ENCODE data around the gene LRP3.
"Not testable (repeated sequence)": the region's sequence is repeated elsewhere in the genome, so short reads cannot be mapped to it uniquely, and the experiment has no call there.

The LRP3 gene

DNA sequence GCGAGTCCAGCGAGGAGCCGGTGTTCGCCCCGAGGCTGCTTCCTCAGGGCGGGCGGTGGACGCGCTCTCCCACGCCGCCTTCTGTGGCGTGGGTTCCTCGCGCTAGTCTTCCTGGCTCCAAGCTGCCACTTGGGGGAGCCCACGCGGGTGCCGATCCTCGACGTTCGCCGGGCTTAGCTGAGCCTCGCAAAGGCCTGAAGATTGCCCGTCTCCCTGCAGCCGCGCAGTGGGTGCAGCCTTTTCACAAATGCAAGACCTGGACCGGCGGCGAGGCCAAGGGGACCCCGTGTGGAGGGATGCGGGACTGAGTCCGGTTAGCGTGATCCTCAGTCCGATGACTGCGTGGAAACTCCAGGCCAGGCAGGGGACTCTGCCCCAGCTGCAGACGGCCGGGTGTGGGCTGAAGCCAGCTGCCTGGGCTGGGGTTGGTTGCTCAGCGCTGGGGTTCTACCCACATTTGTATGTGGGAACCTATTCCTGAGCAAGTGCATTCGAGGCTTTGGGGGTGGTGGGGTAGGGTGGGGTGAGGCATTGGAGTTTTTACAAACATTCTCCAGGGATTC is 16.6 kb upstream of the LRP3 start:
- no peak for DNase-seq

- DNase-seq: no peak
Observed at GRCh38 chr19:33186431-33187182, 7.5 kb upstream of the LRP3 start.

DNA sequence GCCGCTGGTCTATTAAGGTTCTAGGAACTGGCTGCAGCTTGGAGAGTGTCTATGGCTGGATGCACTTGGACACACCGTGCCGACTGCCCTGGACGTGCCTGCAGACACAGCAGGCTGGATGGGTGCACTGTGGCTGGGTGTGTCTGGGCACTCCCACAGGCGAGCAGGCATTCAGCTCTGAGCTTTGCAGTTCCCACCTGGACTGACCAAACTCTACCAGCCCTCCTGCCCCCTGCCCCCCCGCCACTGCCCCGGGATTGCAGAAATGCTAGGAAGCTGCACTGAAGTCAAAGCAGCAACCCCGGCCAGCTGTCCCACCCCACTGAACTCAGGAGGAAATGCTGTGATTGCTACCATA is 7.0 kb upstream of the LRP3 start:
- DNase-seq: no peak

GRCh38 chr19:33189453-33189852 is 4.7 kb upstream of the LRP3 start:
- no peak for DNase-seq

- not testable (repeated sequence) for DNase-seq
Observed at GRCh38 chr19:33191092-33191491, 3.0 kb upstream of the LRP3 start.

GRCh38 chr19:33191501-33191900 is 2.6 kb upstream of the LRP3 start:
- no peak for DNase-seq

DNA sequence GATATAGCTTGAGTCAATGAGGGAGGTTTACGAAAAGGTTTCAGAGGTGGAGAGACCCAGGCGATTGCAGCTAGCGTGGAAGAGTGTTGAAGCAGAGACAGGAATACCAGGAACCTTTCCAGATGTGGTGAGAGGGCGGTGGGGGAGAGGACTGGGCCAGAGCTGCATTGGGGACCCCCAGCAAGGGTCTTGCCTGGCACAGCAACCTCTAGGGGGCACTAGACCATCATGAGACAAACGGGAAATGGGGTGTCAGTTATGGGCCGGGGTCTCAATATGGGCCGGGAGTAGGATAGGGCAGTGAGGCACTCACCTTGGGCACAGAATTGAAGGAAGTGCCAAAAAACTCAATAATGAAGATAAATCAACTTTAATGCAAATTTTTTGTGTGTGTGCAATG is 2.1 kb upstream of the LRP3 start:
- DNase-seq: no peak

- no peak for DNase-seq
Observed at GRCh38 chr19:33193269-33193864, 763 bp upstream of the LRP3 start.

DNA sequence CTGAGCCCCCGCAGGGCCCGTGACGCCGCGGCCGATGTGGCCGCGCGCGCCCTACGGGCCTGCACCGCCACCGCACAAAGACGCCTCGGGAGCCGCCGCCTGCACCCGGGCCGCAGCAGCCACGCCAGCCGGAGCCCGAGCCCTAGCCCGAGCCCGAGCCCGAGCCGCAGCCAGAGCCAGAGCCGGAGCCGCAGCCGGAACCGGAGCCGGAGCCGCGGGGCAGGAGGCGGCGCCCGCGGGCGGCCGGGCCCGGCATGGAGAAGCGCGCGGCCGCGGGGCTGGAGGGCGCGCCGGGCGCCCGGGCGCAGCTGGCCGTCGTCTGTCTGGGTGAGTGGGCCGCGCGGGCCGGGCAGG is 379 bp downstream of the LRP3 start:
- no peak for DNase-seq

GRCh38 chr19:33194886-33195644 is 935 bp downstream of the LRP3 start:
- DNase-seq: no peak

DNA sequence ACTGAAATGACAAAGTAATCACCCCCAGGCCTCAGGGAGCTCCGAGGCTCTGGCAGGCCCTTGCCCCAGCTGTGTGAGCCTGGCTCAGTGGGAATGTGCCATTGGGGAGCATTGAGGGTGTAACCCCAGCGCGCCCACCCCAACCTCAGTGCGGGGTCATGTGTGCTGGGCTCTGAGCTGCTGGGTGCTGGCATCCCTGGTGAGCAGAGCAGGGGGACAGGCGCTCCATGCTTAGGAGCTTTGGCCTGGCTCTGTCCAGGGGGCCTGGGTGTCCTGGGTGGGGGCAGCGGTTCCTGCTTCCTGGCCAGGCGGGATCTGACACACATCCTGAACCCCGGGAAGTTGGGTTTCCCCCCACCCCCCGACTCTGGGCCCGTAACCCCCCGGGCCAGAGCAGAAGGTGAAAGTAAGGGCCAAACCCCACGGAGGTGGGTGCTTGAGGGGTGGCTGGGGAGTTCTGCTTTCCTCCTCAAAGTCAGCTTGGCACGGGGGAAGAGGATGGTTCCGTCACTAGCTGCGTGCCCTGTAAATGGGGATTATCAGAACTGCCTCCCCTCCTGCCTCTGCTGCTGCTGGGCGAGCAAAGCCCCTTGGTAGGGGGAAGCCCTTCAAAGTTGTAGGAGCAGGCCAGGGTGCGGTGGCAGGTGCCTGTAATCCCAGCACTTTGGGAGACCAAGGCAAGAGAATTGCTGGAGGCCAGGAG is 1.7 kb downstream of the LRP3 start:
- no peak for DNase-seq

GRCh38 chr19:33196446-33197193 is 2.5 kb downstream of the LRP3 start:
- no peak for DNase-seq

DNA sequence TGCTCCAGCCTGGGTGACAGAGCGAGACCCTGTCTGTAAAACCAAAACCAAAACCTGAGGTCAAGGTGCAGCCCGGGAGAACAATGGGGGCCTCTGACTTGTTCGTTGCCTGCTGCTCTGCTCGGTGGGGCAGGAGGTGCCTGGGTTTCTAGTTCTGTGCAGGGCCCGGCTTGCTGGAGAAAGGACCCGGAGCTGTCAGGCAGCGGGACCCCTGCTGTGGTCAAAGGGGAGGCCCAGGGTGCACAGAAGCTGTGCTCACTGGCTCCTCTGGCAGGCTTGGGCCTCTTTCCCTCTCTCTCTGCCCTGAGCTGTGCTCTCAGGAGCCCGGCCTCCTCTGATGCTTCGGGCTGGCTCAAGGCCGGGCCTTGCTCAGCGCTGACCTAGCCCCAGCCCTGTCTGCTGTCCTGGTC is 3.5 kb downstream of the LRP3 start:
- DNase-seq: no peak

DNA sequence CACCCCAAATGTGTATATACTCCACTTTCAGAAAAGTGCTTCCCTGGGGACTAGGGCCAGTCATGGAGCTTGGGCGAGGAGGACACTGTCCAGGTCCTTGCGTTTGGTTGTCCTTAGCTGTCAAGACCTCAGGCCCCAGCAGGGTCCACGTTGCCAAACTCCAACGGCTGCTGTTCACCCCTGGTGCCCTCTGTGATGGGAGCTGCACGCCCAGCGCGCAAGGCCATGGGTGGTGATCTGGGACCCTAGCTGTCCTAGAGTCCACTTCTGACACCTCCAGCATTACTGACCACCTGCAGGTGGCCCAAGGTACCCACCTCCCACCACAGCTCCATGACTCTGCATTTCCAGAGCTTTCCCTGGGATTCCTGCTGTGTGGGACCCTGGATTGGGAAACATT is 4.0 kb downstream of the LRP3 start:
- DNase-seq: no peak

GRCh38 chr19:33199441-33200265 is 5.5 kb downstream of the LRP3 start:
- DNase-seq: no peak

DNA sequence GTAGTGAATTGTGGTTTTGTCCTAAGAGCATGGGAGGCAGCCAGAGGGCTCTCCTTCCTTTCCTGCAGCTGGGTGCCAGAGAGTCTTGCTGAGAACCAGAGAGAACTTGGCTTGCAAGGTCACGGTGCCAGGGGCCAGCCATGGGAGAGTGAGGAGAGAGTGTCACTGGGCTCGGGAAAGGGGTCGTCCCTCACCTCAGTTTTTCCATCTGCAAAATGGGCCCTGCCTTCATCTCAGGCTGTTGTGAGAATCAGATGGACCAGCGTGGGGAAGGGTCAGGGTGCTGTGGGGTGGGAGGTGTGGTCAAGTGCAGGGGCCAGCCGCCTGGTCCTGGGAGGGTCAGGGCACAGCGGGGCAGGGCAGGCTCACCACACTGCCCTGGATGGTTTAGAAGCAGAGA is 7.3 kb downstream of the LRP3 start:
- DNase-seq: no peak

DNA sequence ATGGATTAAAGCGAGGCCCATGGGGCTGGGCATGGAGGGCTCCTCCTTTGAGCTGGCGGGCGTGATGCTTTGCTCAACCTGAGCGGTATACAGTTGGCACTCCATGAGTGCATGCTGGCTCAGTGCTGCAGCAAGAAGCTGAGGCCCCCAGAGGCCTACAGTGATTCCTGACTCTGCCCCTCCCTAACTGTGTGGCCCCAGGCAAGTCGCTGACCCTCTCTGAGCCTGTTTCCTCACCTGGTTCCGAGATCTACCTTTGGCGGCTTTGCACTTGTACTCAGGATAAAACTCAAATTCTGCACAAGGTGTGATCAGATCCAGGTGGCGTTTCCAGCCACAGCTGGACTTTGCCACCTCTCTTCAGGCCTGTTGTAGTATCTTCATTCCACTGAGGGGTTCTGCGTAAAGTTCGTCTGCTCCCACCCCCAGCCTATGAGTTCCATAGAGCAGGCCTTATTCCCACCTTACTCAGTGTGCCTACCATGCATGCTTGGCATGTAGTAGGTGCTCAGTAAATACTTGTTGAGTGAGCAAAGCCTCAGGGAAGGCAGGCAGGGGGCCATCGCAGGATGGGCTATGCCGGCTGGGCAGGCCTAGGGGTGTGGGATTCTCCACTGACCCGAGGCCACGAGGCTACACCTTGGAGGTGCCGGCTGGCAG is 7.9 kb downstream of the LRP3 start:
- DNase-seq: no peak

DNA sequence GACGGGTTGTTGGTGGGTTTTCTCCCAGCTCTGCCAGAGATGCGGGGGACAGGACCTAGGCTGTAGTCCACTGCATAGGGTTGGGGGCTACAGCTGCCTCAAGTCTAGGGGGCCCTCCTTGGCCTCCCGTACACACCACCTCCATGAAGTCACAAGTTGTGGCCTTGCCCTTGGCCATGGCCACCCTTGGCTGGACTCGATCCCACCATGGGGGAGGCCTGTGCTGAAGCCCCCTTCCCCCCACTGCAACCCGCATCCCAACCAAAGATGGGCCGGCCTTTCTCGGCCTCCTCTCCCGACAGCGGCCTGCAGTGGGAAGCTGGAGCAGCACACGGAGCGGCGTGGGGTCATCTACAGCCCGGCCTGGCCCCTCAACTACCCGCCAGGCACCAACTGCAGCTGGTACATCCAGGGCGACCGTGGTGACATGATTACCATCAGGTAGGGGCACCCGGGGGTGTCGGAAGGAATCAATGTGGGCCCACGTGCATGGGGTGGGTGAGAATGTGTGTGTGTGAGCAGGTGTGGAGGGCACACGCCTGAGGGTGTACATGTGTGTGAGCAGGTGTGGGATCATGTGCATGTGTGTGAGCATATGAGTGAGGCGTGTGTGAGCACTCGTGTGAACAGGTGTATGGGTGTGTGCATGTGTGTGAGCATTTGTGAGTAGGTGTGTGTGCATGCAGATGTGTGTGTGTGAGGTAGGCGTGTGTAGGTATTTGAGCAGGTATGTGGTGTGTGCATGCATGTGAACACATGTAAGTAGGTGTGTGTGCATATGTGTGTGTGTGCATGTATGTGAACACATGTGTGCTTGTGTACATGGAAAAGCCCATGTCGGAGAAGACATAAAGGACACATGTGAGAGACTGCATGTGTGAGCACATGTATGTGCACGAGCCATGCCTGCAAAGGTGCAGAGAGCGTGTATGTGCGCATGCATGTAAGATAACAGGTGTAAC is 8.7 kb downstream of the LRP3 start:
- no peak for DNase-seq

DNA sequence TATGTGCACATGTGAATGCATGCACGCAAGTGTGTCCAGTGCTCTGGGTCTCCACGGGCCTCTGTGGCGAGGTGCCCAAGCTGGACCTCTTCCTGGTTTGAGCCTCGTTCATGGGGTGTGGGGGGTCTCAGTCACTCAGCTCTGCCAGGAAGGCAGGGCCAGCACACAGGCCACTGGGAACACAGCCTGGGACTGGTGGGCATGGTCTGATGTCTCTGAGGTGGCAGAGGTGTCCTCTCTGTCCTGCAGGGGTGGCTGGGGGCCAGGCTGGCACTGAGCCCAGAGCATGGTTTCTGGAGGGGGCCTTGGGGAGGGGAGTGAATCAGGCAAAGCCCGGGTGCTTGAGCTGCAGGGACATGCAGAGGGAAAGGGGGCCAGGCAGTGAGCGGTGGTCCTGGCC is 9.4 kb downstream of the LRP3 start:
- no peak for DNase-seq
